GM12878 (cell line): Measurements from ENCODE around the gene ADAM10.

Experiments used
- CHD1 ChIP-seq: IDR thresholded peaks from 2 replicates; pipeline ENCODE4 v1.6.1; 2012; ENCODE audit warnings: low read depth, low read length, improper control_type of control experiment
- CREB1 ChIP-seq: IDR thresholded peaks from 2 replicates; pipeline ENCODE4 v1.6.1; 2012; ENCODE audit warnings: low read depth, mild to moderate bottlenecking, inconsistent platforms
- ELK1 ChIP-seq: IDR thresholded peaks from 2 replicates; pipeline ENCODE4 v1.6.1; 2012; ENCODE audit warnings: low read depth, low read length, improper control_type of control experiment
- ESRRA ChIP-seq: IDR thresholded peaks from 2 replicates; pipeline ENCODE4 v1.6.1; 2012; ENCODE audit warnings: mild to moderate bottlenecking, low read length, improper control_type of control experiment
- GABPA ChIP-seq: IDR thresholded peaks from 2 replicates; pipeline ENCODE4 v1.6.1; 2014; ENCODE audit warnings: antibody characterized with exemption, low read depth, mild to moderate bottlenecking, inconsistent platforms
- KDM1A ChIP-seq: fragments of 200-600 bp; sonication (generic); IDR thresholded peaks from 2 replicates; pipeline ENCODE4 v1.6.1; 2016; ENCODE audit warnings: borderline replicate concordance
- POLR2A ChIP-seq: IDR thresholded peaks from 2 replicates; pipeline ENCODE4 v1.6.1; 2011; ENCODE audit warnings: low read depth, mild to moderate bottlenecking, low read length
- POLR2AphosphoS5 ChIP-seq: IDR thresholded peaks from 2 replicates; pipeline ENCODE4 v1.6.1; 2011; ENCODE audit warnings: mild to moderate bottlenecking, low read length, inconsistent platforms
- RAD21 ChIP-seq: IDR thresholded peaks from 2 replicates; pipeline ENCODE4 v1.6.1; 2011; ENCODE audit warnings: mild to moderate bottlenecking, low read depth, low read length, moderate library complexity; ENCODE audit not compliant: insufficient read depth
- SUPT20H ChIP-seq: IDR thresholded peaks from 2 replicates; pipeline ENCODE4 v1.6.1; 2011; ENCODE audit warnings: low read depth, mild to moderate bottlenecking, low read length, moderate library complexity, borderline replicate concordance; ENCODE audit not compliant: control insufficient read depth
- SUZ12 ChIP-seq: fragments of 200-600 bp; sonication (generic); IDR thresholded peaks from one replicate; pipeline ENCODE4 v1.6.1; 2018; ENCODE audit warnings: antibody characterized with exemption, mild to moderate bottlenecking; ENCODE audit not compliant: unreplicated experiment
- TARDBP ChIP-seq: IDR thresholded peaks from 2 replicates; pipeline ENCODE4 v1.6.1; 2016; ENCODE audit warnings: borderline replicate concordance
- TF ChIP-seq, protein P1 (sequence below): IDR thresholded peaks from 2 replicates; pipeline ENCODE4 v1.6.1; 2011; ENCODE audit warnings: mild to moderate bottlenecking, low read depth, low read length, moderate library complexity; ENCODE audit not compliant: insufficient replicate concordance
- TF ChIP-seq, protein P2 (sequence below), 3 experiments: IDR thresholded peaks in 2 of 3; conservative IDR thresholded peaks in 1 of 3; 2 replicates each; pipeline ENCODE4 v1.5.1; 2011; ENCODE audit warnings: low read depth in 3 of 3, low read length in 3 of 3, mild to moderate bottlenecking in 3 of 3, control low read depth in 2 of 3, moderate library complexity in 2 of 3, inconsistent platforms in 1 of 3, mixed read lengths in 1 of 3; ENCODE audit not compliant: control insufficient read depth in 2 of 3, insufficient read depth in 1 of 3; ENCODE audit errors: extremely low read depth in 1 of 3

GRCh38 chr15:58726867-58727266 lies 22.6 kb downstream of the ADAM10 start:
- TF ChIP-seq ESRRA (no peak), CHD1 (no peak), CREB1 (no peak), POLR2AphosphoS5 (no peak), POLR2A (no peak), RAD21 (no peak), ELK1 (no peak), TARDBP (no peak), SUZ12 (no peak), KDM1A (no peak), SUPT20H (no peak), GABPA (no peak)
- TF ChIP-seq, protein P1, sequence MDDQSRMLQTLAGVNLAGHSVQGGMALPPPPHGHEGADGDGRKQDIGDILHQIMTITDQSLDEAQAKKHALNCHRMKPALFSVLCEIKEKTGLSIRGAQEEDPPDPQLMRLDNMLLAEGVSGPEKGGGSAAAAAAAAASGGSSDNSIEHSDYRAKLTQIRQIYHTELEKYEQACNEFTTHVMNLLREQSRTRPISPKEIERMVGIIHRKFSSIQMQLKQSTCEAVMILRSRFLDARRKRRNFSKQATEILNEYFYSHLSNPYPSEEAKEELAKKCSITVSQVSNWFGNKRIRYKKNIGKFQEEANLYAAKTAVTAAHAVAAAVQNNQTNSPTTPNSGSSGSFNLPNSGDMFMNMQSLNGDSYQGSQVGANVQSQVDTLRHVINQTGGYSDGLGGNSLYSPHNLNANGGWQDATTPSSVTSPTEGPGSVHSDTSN: no peak
- TF ChIP-seq, protein P2, sequence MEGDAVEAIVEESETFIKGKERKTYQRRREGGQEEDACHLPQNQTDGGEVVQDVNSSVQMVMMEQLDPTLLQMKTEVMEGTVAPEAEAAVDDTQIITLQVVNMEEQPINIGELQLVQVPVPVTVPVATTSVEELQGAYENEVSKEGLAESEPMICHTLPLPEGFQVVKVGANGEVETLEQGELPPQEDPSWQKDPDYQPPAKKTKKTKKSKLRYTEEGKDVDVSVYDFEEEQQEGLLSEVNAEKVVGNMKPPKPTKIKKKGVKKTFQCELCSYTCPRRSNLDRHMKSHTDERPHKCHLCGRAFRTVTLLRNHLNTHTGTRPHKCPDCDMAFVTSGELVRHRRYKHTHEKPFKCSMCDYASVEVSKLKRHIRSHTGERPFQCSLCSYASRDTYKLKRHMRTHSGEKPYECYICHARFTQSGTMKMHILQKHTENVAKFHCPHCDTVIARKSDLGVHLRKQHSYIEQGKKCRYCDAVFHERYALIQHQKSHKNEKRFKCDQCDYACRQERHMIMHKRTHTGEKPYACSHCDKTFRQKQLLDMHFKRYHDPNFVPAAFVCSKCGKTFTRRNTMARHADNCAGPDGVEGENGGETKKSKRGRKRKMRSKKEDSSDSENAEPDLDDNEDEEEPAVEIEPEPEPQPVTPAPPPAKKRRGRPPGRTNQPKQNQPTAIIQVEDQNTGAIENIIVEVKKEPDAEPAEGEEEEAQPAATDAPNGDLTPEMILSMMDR (IDR thresholded peaks at IDR 0.05 in 2 of 3, conservative IDR thresholded peaks at IDR 0.05 in 1 of 3; ENCODE audit: control insufficient read depth in 2 of 3, extremely low read depth in 1 of 3, insufficient read depth in 1 of 3, low read depth in 3 of 3, low read length in 3 of 3): no peak
